ENCODE data around the gene ACSS1. TPM values are rescaled to one million over a fixed set of nuclear protein-coding genes. Genes with fewer than 3 reads are reported as not detected.
A peak's percentile ranks its signal among the peaks of the same experiment; 100 is the strongest.

Gene ACSS1
- total and polyA plus RNA-seq, 8 donors: 7.0 to 135 (median 35.8) TPM

DNA sequence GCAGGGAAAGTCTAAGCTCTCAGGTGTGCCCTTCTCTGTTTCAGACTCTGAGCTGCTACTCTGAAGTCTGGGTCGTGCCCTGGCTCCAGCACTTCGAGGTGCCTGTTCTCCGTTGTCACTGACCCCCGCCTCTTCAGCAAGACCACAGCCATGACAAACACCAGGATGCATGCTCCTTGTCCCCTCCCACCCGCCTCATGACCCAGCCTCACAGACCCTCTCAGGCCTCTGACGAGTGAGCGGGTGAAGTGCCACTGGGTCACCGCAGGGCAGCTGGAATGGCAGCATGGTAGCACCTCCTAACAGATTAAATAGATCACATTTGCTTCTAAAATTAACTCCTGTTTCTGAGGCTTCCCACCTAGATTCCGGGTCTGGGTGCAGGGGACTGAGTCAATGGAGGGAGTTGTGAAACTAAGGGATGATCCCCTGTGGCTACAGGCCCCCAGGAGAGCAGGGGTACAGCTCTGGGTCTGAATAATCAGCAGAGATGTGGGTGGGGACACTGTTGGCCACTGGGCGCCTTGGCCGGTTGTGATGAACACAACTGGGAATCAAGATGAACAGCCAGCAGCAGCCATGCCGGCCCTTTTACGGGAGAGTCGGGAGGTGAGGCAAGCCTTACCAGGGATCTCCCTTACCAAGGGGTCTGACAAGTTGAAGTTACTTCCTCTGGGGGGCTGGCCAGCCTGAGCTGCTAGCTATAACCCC is 98.2 kb downstream of the ACSS1 start:
- Histone ChIP-seq H3K27me3 (no peaks in the 10 kb centered on the region), H3K4me1 (no peaks in the 10 kb centered on the region), H3K9me3 (no peaks in the 10 kb centered on the region), H3K27ac (peak overlapping the region in 2 of 5 donors; percentile 7 to 29), H3K36me3 (peaks cover 31 to 91% (median 89%) of the 10 kb centered on the region in 4 donors), H3K4me3 (no peak overlapping the region)
- 82 to 92% (median 87%) methylated on average over 11 to 14 of the region's 14 CpGs for WGBS, 5 donors
- intact Hi-C loops (cut with DNase I; ENCODE audit: low total_unique reads): no loop called here
- TF ChIP-seq POLR2A (IDR thresholded peaks at IDR 0.05) (no peak), EP300 (IDR thresholded peaks at IDR 0.05) (no peak), POLR2AphosphoS5 (IDR thresholded peaks at IDR 0.05) (no peak)
- TF ChIP-seq, protein P1, sequence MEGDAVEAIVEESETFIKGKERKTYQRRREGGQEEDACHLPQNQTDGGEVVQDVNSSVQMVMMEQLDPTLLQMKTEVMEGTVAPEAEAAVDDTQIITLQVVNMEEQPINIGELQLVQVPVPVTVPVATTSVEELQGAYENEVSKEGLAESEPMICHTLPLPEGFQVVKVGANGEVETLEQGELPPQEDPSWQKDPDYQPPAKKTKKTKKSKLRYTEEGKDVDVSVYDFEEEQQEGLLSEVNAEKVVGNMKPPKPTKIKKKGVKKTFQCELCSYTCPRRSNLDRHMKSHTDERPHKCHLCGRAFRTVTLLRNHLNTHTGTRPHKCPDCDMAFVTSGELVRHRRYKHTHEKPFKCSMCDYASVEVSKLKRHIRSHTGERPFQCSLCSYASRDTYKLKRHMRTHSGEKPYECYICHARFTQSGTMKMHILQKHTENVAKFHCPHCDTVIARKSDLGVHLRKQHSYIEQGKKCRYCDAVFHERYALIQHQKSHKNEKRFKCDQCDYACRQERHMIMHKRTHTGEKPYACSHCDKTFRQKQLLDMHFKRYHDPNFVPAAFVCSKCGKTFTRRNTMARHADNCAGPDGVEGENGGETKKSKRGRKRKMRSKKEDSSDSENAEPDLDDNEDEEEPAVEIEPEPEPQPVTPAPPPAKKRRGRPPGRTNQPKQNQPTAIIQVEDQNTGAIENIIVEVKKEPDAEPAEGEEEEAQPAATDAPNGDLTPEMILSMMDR (IDR thresholded peaks at IDR 0.05): no peak
- peak in 1 of 2 donors; percentile 17 for DNase-seq

DNA sequence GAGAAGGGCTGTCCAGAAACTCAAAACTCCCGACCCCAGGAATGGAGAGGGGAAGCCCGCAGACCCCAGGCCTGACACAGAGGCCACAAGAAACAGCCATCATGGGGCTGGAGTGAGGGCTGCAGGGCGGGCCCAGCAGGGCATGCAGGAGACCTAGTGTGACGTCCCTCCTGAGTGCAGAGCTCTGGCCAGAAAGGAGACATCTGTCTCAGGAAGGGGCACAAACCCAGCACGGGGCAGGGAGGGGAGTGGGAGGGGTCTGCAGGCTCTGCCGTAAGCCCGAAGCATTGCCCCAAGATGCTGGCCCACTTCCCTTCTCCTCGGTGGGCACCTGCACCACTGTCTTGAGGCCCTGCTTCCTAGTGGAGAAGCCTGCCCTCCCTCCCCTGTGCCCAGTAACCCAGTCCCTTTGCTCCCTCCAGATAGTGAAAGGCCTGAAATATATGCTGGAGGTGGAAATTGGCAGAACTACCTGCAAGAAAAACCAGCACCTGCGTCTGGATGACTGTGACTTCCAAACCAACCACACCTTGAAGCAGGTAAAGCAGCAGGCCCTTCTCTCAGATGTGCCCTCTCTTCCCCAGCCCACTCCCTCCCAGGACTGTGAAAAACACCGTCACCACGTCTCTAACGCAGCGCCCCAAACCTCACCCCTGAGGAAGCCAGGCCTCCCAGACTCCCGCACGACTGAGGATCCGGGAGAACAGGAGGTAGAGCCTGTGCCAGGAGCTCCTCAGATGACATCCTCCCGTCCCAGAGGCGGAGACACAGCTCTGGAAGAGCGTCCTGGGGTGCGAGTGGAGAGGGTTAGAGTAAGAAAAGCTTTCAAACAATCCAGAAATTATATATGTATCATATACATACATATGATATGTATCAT is 99.2 kb downstream of the ACSS1 start:
- WGBS, 5 donors: 77 to 91% (median 88%) methylated on average over 20 of the region's 20 CpGs
- intact Hi-C loops (cut with DNase I; ENCODE audit: low total_unique reads): no loop called here
- peaks cover 25 to 84% (median 81%) of the 10 kb centered on the region in 4 donors for H3K36me3 ChIP-seq

DNA sequence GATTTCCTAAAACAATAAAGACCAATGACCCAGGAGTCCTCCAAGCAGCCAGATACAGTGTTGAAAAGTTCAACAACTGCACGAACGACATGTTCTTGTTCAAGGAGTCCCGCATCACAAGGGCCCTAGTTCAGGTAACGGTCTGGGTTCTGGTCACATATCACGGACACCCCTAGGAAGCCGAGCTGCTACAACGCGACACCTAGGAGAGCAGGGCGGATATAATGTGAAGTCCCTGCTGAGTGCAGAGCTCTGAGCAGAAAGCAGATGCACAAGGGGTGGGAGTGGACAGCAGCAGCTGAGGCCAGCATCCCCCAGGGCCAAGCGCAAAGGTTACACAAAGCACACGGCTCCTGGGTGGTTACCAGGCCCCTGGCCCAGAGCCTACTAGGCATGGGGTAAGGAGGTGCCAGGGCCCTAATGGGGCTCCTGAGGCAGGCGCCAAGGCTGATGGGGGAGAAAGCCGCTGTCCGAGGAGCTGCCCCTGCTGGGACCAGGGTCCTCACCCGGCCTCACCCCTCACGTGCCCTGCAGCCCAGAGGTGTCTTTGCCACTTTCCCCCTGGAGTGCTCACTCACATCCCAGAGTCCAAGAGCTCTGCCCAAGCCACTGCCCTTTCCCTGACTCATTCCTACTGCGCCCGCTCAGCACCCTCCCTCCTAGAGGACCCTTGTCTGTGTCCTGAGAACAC is 100.5 kb downstream of the ACSS1 start:
- no peak overlapping the region for H3K4me3 ChIP-seq
- DNase-seq: peak in 1 of 2 donors; percentile 20
- no peak for TF ChIP-seq POLR2A (IDR thresholded peaks at IDR 0.05)
- no peak for TF ChIP-seq POLR2AphosphoS5 (IDR thresholded peaks at IDR 0.05)
- TF ChIP-seq, protein P1 (IDR thresholded peaks at IDR 0.05): no peak
- no peak for TF ChIP-seq EP300 (IDR thresholded peaks at IDR 0.05)
- intact Hi-C loops (cut with DNase I; ENCODE audit: low total_unique reads): no loop called here
- peaks cover 0 to 11% (median 0%) of the 10 kb centered on the region in 4 donors for H3K4me1 ChIP-seq
- no peak overlapping the region for H3K27ac ChIP-seq
- no peaks in the 10 kb centered on the region for H3K9me3 ChIP-seq
- no peaks in the 10 kb centered on the region for H3K27me3 ChIP-seq
- H3K36me3 ChIP-seq: peaks cover 14 to 74% (median 69%) of the 10 kb centered on the region in 4 donors
- 90 to 96% (median 94%) methylated on average over 14 to 18 of the region's 18 CpGs for WGBS, 5 donors

More for the DNA sequence above, 99.2 kb downstream of the ACSS1 start:
- Histone ChIP-seq H3K9me3 (no peaks in the 10 kb centered on the region), H3K4me3 (no peak overlapping the region), H3K4me1 (peaks cover 0 to 6% (median 0%) of the 10 kb centered on the region in 4 donors), H3K27ac (no peak overlapping the region), H3K27me3 (no peaks in the 10 kb centered on the region)
- TF ChIP-seq, protein P1 (IDR thresholded peaks at IDR 0.05): no peak
- TF ChIP-seq POLR2A (IDR thresholded peaks at IDR 0.05) (no peak), EP300 (IDR thresholded peaks at IDR 0.05) (no peak), POLR2AphosphoS5 (IDR thresholded peaks at IDR 0.05) (no peak)
- DNase-seq: no peak

Small RNAs within 50 kb of the gene (small RNA-seq; reads per million reads assigned to genes)
- gene RNU6-1257P: 0 reads per million in 4 donors

Other genes starting within 250 kb of the ACSS1 start
- gene CST7, start 108.9 kb downstream of the ACSS1 start, total RNA-seq: 1 to 10 TPM in 3 of 5 donors, under 1 TPM in 1, not detected in 1; 0.87 to 4.5 (median 2.0) TPM
- 1 to 10 TPM; 2.5 to 8.3 (median 4.9) TPM for gene CST7, start 108.9 kb downstream of the ACSS1 start, polyA plus RNA-seq
- gene APMAP, start 65.4 kb downstream of the ACSS1 start, total RNA-seq: 10 to 100 TPM; 12.3 to 55.6 (median 39.3) TPM
- gene APMAP, start 65.4 kb downstream of the ACSS1 start, polyA plus RNA-seq: 10 to 100 TPM; 14.4 to 29.5 (median 24.8) TPM
- not detected for gene VSX1, start 24.0 kb upstream of the ACSS1 start, total RNA-seq
- gene VSX1, start 24.0 kb upstream of the ACSS1 start, polyA plus RNA-seq: under 1 TPM in 1 of 3 donors, not detected in 2; 0.05 TPM
- gene ENTPD6, start 137.6 kb upstream of the ACSS1 start, total RNA-seq: 100 to 1,000 TPM in 3 of 5 donors, 10 to 100 TPM in 2; 44.2 to 110 (median 104) TPM
- 10 to 100 TPM; 38.5 to 56.6 (median 40.7) TPM for gene ENTPD6, start 137.6 kb upstream of the ACSS1 start, polyA plus RNA-seq
- 100 to 1,000 TPM in 2 of 5 donors, 10 to 100 TPM in 3; 34.4 to 116 (median 78.8) TPM for gene PYGB, start 189.9 kb upstream of the ACSS1 start, total RNA-seq
- gene PYGB, start 189.9 kb upstream of the ACSS1 start, polyA plus RNA-seq: 10 to 100 TPM; 23.1 to 34.0 (median 28.8) TPM

All from stomach (tissue), 9 donors.